ENCODE measurements around the gene PPP1R3G. TPM values are rescaled to one million over a fixed set of nuclear protein-coding genes. Genes with fewer than 3 reads are reported as not detected.

Gene PPP1R3G
- total and polyA plus RNA-seq, 2 donors (not counting 1 experiment from before 2014, with no cell fraction given): 0.72 to 3.3 TPM

DNA sequence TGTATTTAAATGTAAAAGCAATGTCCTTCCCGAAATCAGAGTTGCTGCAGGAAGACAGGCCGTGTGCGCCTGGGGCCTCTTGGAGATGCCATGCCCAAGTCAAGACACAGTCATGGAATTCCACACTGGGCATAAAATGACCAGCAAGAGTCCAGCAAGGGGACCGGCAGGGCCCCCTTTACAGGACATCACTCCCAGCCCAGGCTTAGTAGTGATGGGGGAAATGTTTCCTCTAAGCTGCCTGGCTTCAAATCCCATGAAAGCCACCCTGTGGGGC, 1.9 kb upstream of the PPP1R3G start:
- no peaks in the 10 kb centered on the region for H3K27me3 ChIP-seq (ENCODE audit: control insufficient read depth, insufficient read depth, low read length)
- no peaks in the 10 kb centered on the region for H4K20me1 ChIP-seq (ENCODE audit: control insufficient read depth, extremely low read depth, insufficient read depth, low read length)
- H2AFZ ChIP-seq (ENCODE audit: low read length): no peak overlapping the region
- H3K4me1 ChIP-seq (ENCODE audit: control insufficient read depth, extremely low read depth, insufficient read depth, low read length): peaks cover 15% of the 10 kb centered on the region
- TF ChIP-seq CTCF (conservative IDR thresholded peaks at IDR 0.05 in 1 of 2, IDR thresholded peaks at IDR 0.05 in 1 of 2; ENCODE audit: low read depth in 1 of 2, low read length in 2 of 2) (no peak), EZH2 (IDR thresholded peaks at IDR 0.05; ENCODE audit: low read length, missing control alignments) (no peak)
- no peak overlapping the region for H3K4me2 ChIP-seq (ENCODE audit: extremely low read depth, insufficient read depth, low read length)
- DNase-seq (ENCODE audit: low read depth in 2 of 2): no peak
- H3K36me3 ChIP-seq (ENCODE audit: control insufficient read depth, insufficient read depth, low read length): no peaks in the 10 kb centered on the region
- no peaks in the 10 kb centered on the region for H3K79me2 ChIP-seq (ENCODE audit: control insufficient read depth, insufficient read depth, low read length)
- no peak overlapping the region for H3K9ac ChIP-seq (ENCODE audit: insufficient read depth, low read length)
- no peak overlapping the region for H3K4me3 ChIP-seq (replicated peaks in 1 of 4; ENCODE audit: control extremely low read depth in 1 of 4, insufficient read depth in 1 of 4, low read depth in 3 of 4, low read length in 4 of 4)
- no peaks in the 10 kb centered on the region for H3K9me3 ChIP-seq (ENCODE audit: control insufficient read depth, insufficient read depth, low read depth, low read length)
- no peak overlapping the region for H3K27ac ChIP-seq (ENCODE audit: insufficient read depth, low read length)

DNA sequence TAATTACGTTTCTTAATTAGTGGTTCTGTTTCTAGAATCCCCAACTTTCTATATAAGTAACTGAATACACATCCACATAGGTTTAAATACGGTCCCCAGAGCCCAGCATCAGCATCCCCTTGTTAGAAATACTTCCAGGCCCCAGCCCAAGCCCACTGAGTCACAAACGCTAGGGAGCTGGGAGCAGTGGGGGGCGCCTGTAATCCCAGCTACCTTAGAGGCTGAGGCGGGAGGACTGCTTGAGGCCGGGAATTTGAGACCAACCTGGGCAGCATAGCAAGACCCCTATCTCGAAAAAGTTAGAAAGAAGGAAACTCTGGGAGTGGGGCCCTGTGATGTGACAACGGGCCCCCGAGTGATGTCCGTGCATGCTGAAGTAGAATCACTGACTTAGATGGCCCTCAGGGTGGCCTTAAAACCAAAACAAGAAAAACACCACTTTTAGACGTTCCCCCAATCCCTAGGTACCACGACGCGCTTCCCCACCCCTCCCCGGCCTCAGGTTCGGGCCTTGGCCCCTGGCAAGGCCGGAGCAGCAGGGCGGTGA, 1.3 kb upstream of the PPP1R3G start:
- no peaks in the 10 kb centered on the region for H3K27me3 ChIP-seq (ENCODE audit: control insufficient read depth, insufficient read depth, low read length)
- TF ChIP-seq EZH2 (IDR thresholded peaks at IDR 0.05; ENCODE audit: low read length, missing control alignments): no peak
- H3K79me2 ChIP-seq (ENCODE audit: control insufficient read depth, insufficient read depth, low read length): no peaks in the 10 kb centered on the region
- peak overlapping the region; percentile 85 for H3K4me2 ChIP-seq (ENCODE audit: extremely low read depth, insufficient read depth, low read length)
- H2AFZ ChIP-seq (ENCODE audit: low read length): no peak overlapping the region
- H3K9ac ChIP-seq (ENCODE audit: insufficient read depth, low read length): peak overlapping the region; percentile 48
- no peaks in the 10 kb centered on the region for H3K9me3 ChIP-seq (ENCODE audit: control insufficient read depth, insufficient read depth, low read depth, low read length)
- peaks cover 15% of the 10 kb centered on the region for H3K4me1 ChIP-seq (ENCODE audit: control insufficient read depth, extremely low read depth, insufficient read depth, low read length)
- peak overlapping the region; percentile 18 for H3K27ac ChIP-seq (ENCODE audit: insufficient read depth, low read length)
- H3K4me3 ChIP-seq (replicated peaks in 1 of 4; ENCODE audit: control extremely low read depth in 1 of 4, insufficient read depth in 1 of 4, low read depth in 3 of 4, low read length in 4 of 4): peak overlapping the region in 1 of 4 experiments; percentile 62
- no peak for DNase-seq (ENCODE audit: low read depth in 2 of 2)
- no peaks in the 10 kb centered on the region for H3K36me3 ChIP-seq (ENCODE audit: control insufficient read depth, insufficient read depth, low read length)
- no peaks in the 10 kb centered on the region for H4K20me1 ChIP-seq (ENCODE audit: control insufficient read depth, extremely low read depth, insufficient read depth, low read length)

DNA sequence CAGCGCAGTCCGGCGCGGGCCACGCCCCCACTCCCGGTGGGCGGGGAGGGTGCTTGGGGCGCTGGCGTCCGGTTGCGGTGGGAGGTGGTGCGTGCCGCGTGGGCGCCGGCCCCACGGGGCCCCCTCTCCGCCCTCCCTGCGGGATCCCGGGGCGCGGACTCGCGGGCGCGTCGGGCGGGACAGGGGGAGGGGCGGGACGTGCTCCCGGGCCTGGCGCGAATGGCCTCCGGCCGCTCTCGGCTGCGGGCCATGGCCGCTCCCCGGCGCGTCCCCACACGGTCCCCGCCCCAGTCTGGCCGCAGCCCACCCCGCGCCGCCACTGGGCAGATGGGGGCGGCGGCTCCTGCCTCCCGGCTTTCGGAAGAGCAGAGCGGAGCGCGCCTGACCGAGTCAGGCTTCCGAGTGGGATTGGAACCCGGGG, 771 bp upstream of the PPP1R3G start:
- Histone ChIP-seq H3K4me3 (replicated peaks in 1 of 4; ENCODE audit: control extremely low read depth in 1 of 4, insufficient read depth in 1 of 4, low read depth in 3 of 4, low read length in 4 of 4) (peak overlapping the region; percentile 46 to 62 (median 58)), H3K9ac (ENCODE audit: insufficient read depth, low read length) (peak overlapping the region; percentile 48), H3K4me1 (ENCODE audit: control insufficient read depth, extremely low read depth, insufficient read depth, low read length) (peaks cover 15% of the 10 kb centered on the region), H3K27ac (ENCODE audit: insufficient read depth, low read length) (peak overlapping the region; percentile 24), H3K27me3 (ENCODE audit: control insufficient read depth, insufficient read depth, low read length) (no peaks in the 10 kb centered on the region), H3K4me2 (ENCODE audit: extremely low read depth, insufficient read depth, low read length) (peak overlapping the region; percentile 85), H3K36me3 (ENCODE audit: control insufficient read depth, insufficient read depth, low read length) (no peaks in the 10 kb centered on the region), H2AFZ (ENCODE audit: low read length) (peak overlapping the region; percentile 70), H3K9me3 (ENCODE audit: control insufficient read depth, insufficient read depth, low read depth, low read length) (no peaks in the 10 kb centered on the region), H3K79me2 (ENCODE audit: control insufficient read depth, insufficient read depth, low read length) (no peaks in the 10 kb centered on the region), H4K20me1 (ENCODE audit: control insufficient read depth, extremely low read depth, insufficient read depth, low read length) (no peaks in the 10 kb centered on the region)
- no peak for DNase-seq (ENCODE audit: low read depth in 2 of 2)
- TF ChIP-seq EZH2 (IDR thresholded peaks at IDR 0.05; ENCODE audit: low read length, missing control alignments): no peak
- TF ChIP-seq CTCF (conservative IDR thresholded peaks at IDR 0.05 in 1 of 2, IDR thresholded peaks at IDR 0.05 in 1 of 2; ENCODE audit: low read depth in 1 of 2, low read length in 2 of 2): no peak

Measured in fibroblast of lung (primary cell).